Fibroblast of villous mesenchyme (primary cell): ENCODE measurements around the gene CRYGN. TPM values are rescaled to one million over a fixed set of nuclear protein-coding genes. Genes with fewer than 3 reads are reported as not detected.

ENCODE experiments used
- DNase-seq: peaks from one replicate; pipeline ENCODE4 v3.0.0-alpha.2; 2010; ENCODE audit warnings: low read depth
- H3K4me3 ChIP-seq: 2 replicates; pipeline ENCODE4 v1.5.1; 2011; ENCODE audit warnings: low read depth, mild to moderate bottlenecking, low read length
- CTCF ChIP-seq: IDR thresholded peaks from 2 replicates; pipeline ENCODE4 v1.5.1; 2012; ENCODE audit warnings: low read depth, mild to moderate bottlenecking, low read length; ENCODE audit not compliant: insufficient read depth
- total RNA-seq: library from RNA; depleted of rRNA; stranded (reverse); fragments of >200 nt; gene quantifications from 2 replicates; pipeline ENCODE4 v1.2.3, GENCODE V29; 2012

Gene CRYGN
- total RNA-seq, 1 donor = under 0.01 TPM

- peak; percentile 10 for TF ChIP-seq CTCF
- no peak for DNase-seq
- H3K4me3 ChIP-seq = no peak overlapping the region
Measured at GRCh38 chr7:151402029-151402835, 37.7 kb downstream of the CRYGN start.

- no peak for DNase-seq
- H3K4me3 ChIP-seq = no peak overlapping the region
- no peak for TF ChIP-seq CTCF
Measured at GRCh38 chr7:151400626-151401315, 39.2 kb downstream of the CRYGN start.

DNA sequence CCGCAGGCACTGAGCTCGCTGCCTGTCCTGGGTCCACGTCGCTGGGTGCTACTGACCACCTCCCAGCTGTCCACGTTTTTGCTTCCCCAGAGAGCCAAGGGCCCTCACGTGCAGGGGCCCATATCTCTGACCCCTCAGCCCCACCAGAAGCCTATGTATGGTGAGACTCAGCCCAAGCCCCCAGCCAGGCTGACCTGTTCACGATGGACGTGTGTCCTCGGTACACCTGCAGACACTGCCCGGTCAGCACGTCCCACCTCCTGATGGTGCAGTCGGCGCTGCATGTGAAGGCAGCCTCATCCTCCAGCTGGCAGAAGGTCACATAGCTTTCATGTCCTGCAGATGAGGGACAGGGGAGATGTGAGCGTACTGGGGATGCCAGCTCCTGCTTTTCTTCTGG lies 40.0 kb downstream of the CRYGN start:
- TF ChIP-seq CTCF = no peak
- no peak for DNase-seq
- no peak overlapping the region for H3K4me3 ChIP-seq

DNA sequence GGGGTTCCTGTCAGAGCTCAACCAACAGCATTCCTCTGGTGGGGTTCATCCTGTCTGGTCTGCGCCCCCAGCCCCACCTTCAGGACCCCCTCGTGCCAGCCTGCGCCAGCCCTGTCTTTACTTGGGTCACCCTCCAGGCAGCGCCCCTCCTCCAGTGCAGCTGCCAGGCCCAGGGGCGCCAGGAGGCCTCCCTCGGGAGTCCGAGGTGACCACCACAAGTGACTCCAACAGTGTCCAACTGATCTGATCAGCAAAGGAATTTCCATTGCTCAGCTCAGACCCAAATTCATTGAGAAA lies 40.7 kb downstream of the CRYGN start:
- TF ChIP-seq CTCF = no peak
- no peak for DNase-seq
- H3K4me3 ChIP-seq = no peak overlapping the region

- no peak for DNase-seq
- no peak overlapping the region for H3K4me3 ChIP-seq
- TF ChIP-seq CTCF = no peak
Measured at GRCh38 chr7:151398446-151399304, 41.3 kb downstream of the CRYGN start.

DNA sequence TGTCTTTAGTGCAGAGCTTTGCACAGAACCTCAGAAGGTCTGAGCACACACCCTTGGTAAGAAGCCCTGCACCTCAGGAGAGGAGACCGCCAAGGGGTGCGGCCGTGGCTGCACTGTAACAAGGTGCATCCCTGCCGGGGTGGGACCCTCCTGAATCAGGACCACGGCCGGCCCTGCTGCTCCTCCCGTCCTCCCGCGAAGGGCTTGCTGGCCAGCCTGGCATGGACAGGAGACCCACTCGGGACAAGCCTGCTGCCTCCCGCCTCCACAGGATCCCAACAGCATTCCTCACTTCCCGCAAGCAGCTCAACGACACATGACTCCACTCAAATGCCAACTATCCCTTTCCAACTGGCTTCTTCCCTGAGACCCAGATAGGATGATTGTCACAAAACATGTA lies 42.9 kb downstream of the CRYGN start:
- H3K4me3 ChIP-seq = no peak overlapping the region
- TF ChIP-seq CTCF = no peak
- no peak for DNase-seq
